Stimulated activated CD4-positive, alpha-beta T cell treated with anti-CD3 and anti-CD28 coated beads, Interleukin-4, amount 100 ng/mL, for 1 hour (primary cell): ENCODE data around the gene HOATZ.

ENCODE experiments used
- DNase-seq: peaks from one replicate; pipeline ENCODE4 v3.0.0-alpha.2; 2020

Gene HOATZ

DNA sequence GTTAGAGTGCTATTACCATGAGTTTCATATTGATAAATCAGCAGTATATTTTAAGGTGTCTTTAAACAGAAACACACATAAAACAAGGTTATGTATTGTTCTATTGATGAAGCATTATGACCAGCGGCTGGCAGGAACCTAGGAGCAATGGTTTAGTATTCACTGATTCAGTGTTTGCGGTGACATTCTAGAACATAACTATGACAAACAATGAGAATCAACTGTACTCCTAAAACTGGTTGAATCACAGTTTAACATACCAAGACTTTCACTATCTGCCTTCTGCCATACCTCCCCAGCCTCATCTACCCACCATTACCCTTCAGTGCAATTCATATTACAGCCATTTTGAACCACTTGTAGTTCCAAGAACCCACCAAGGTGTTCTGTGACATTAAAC, 8.8 kb downstream of the HOATZ start:
- no peak for DNase-seq

DNA sequence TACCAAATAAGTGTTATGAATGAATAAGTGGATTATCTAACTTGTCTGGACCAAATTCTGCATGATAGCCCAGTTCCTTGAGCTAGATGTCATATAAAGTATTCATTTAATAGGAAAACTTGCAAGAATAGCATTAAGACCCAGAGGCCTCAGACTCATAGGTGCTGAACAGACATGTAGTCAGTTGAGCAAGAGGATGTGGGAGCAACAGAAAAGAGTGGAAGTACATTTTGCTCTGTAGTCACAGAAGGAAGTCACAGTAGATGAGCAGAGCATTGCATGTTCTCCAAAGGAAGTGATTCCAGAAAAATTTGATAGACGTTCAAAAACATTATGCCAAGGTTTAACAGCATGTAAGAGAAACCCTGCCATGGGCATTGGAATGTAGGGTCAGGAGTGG, 9.5 kb downstream of the HOATZ start:
- no peak for DNase-seq

DNA sequence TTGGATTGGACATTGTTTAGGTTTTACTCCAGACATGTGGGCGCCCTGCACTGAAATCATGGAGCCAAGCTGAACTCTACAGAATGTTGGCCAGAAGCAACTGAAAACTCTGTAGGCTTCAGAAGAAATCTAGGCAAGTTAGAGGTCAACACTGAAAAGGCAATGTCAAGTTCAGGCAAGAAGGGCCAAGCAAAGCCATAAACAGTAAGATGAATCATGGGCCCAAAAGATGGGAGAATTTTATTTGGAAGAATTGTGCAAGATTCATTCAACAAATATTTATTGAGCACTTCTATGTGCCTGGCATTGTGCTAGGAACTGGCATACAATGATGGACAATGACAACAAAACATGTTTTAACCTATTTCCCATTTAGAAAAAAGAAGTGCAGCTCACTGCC, 10.9 kb downstream of the HOATZ start:
- DNase-seq = no peak

DNA sequence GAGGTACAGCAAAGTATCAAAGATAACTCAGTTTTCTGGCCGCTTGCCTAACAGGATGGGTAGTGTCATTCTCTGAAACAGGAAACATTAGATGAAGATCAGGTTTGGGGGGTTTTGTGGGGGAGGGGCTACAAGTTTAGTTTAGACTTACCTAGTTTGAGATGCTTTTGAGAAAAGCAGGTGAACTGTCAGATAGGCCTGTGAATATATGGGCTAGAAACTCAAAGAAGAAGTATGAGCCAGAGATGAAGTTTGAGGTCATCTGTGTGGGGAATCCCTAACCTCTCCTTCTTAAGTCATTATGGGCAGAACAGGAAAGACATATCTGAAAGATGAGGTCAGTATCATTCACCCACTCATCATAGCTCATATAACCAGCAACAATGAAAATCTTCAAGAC, 11.9 kb downstream of the HOATZ start:
- no peak for DNase-seq

DNA sequence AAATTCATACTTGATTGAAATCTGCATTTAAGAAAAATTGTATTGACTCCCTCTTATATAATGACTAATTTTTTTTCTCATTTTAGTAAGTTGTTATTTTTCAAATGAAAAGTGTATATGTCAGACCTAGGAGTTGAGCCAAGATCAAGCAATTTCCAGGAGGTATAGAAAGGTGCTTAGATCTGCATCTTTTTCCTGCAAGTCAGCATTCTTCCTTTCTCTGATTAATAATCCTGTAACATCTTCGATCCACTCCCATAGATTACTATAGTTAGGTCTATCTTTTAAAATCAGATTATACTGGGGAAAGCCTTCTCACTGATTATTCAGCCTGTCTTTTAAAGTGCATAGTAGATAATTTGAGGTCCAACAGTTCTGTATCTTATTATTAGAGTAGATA, 12.7 kb downstream of the HOATZ start:
- no peak for DNase-seq

DNA sequence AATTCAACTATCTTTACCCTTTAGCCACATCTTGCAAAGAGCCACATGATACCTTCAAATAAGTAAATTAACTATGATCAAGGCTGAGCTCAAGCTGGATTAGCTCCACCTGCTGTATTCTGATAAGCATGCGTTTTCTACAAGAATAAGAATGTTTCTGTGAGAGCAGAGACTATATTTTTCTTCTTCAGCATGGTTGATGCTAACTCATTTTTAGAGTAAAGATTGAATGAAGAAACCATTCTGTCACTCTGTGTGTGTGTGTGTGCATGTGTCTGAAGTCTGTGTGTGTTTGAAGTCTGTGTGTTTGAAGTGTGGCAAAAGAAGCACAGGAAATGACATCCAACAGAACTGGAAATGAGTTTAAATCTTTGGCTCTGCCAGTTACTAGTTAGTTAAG, 14.0 kb downstream of the HOATZ start:
- DNase-seq = no peak

DNA sequence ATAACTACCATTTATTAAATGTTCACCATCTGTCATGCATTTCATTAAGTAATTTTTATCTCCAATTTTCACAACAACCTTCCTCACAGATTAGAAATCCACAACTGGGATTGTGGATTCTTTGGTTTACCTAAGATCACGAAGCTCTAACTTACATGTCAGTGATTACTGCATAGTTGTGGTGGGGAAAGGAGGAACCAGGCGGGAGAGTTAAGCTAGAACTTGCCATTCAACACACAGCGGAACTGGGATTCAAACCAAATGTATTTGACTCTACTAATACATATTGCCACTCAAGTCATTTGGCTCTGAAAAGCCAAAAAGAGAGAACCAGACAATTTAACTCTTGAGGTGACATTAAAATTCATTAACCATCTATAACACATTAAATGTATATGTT, 15.5 kb downstream of the HOATZ start:
- DNase-seq = no peak

DNA sequence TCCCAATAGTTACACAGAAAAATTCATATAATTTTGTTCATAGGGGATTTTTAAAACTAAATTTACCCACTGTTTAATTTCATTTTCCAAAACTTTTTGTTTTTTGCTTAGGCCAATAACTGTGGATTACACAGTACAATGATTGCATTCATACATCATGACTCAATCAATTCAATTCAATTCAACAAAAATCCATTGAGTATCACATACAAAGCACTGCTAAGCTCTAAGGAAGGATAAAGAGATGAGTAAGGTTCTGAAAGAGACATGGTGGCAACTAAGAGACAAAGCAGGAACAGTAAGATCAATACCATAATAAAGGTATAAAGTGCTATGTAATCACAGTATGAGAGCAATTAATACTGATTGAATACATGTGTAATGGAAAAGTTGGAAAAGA, 16.6 kb downstream of the HOATZ start:
- no peak for DNase-seq

DNA sequence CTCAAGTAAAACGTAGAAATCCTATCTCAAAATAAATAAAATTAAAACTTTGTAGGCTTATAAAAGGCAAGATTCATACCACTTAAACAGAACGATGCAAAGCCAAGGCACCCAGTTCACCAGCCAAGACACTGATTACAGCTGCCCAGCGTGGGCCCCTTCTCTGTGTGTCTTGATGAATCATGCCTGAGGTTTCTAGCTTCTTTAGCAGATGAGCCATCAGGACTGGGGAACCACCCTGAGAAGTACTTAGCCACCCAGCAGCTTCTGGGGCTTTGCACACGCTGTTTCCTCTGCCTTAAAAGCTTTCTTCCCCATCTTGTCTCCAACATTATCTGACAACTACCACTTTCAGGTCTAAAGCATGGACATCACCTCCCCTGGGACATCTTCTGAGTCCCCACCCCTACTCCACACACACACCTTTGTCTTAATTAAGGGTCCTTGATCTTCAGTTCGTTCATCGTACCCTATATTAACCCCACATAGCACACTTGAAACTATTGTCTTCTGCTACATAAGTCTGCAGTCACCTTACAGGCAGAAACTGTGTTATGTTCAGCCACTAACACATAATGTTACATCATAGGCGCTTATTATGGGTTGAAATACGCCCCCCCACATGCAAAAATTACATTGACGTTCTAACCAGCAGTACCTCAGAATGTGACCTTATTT, 17.2 kb downstream of the HOATZ start:
- peak; percentile 59 for DNase-seq

DNA sequence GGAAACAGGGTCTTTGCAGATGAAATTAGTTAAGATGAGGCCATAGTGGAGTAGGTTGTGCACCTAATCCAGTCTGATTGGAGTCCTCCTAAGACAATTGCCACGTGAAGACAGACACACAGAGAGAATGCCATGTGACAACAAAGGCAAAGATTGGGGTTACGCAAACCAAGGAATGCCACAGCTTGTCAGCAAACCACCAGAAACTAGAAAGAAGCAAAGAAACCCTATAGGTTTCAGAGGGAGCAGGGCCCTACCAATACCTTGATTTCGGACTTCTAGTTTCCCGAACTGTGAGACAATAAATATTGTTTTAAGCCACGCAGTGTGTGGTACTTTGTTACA, 17.8 kb downstream of the HOATZ start:
- no peak for DNase-seq

DNA sequence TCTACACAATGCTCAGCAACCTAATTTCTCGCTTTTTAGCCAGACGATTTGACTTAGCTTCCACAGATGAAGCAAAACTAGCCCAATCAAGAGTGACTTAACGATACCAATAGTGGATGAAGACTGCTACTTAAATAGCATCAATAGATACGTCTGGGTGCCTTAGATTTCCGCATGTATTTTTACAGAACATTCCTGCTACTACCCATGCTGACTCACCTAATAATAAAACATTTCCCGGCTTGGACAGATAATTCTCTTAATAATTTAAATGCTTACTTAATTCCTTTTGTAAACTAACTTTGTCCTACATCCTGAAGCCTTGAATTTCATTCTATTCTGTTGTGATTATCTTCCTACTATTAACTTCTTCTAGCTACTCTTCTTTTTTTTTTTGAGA, 20.7 kb downstream of the HOATZ start:
- DNase-seq = no peak

DNA sequence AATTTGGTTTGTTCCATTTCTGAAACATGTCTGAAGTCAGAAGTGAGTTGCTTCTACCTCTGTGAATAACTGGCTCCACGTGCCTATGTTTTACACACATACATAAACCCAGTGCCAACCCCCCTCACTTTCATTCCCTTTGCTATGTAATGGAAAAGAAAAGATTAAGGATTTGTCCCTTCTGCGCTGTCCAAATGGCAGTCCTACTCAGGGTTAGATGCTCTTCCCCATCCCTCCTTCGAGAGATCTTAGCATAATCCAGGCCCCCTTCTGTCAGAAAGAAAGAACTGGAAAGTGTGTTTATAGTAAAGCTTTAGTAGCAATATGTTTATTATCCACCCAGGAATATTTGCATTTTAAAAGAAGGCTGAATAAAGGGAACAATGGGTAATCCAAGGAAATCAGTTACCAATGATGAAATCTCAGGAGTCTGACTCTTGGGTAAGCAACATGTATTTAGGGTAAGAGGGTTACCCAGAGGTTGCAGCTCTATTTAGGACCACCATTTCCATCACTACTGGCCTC, 22.8 kb downstream of the HOATZ start:
- DNase-seq = no peak

DNA sequence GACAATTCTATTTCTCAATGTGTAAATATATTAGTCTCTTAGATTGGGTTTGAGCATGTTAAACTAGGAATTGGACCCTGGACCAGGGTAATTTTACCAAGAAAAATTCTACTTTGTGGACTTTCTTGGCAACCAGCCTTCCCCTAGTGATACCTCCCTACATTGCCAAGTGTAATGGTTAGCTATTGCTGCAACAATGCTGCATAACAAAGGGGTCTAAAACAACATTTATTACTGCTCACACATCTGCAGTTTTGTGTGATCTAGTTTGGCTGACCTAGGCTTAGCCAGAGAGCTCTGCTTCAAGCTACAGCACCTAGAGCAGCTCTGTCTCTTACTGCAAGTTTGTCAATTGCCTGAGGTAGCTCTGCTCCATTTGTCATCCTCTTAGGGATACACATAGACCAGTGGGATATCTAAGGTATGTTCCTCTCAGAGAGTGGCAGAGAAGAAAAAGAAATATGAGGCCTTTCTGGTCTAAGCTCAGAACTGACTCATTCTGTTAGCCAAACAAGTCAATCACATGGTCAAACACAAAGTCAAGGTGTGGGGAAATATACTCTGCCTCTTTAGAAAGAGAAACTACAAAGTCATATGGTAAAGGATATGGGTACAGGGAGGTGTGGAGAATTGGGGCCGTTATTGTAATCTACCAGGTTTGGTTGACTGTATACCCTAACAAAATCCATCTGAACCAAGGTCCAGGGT, 24.0 kb downstream of the HOATZ start:
- DNase-seq = no peak

DNA sequence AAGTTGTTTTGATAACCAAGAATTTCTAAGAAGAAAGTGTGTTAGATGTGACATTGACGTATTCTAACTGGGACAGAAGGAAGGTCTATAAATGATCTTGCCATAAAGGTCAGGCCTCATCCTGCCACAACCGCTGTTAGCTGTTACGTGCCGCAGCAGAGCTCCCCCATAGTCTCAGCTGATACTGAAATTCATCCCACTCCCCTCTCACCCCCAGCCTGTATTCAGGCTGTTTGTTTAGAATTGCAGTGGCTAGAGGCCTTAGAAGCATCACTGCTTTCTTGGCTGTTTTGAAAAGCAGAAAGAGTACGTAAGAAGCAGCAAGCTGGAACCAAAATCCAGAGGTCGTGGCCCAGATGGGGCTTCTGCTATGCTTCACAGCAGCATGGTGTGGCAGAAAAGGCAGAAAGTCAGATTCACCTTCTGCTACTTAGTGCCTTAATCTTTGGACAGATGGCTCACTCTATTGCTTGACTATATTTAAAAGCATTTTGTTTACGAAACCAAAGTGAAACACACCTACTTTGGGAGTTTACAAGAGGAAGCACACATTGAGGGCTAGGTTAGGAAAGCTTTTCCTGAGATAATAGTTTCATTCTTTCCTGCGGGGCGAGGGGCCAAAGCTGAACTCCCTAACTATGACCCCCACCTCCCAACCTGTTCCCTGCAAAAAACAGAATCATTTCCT, 25.0 kb downstream of the HOATZ start:
- no peak for DNase-seq

DNA sequence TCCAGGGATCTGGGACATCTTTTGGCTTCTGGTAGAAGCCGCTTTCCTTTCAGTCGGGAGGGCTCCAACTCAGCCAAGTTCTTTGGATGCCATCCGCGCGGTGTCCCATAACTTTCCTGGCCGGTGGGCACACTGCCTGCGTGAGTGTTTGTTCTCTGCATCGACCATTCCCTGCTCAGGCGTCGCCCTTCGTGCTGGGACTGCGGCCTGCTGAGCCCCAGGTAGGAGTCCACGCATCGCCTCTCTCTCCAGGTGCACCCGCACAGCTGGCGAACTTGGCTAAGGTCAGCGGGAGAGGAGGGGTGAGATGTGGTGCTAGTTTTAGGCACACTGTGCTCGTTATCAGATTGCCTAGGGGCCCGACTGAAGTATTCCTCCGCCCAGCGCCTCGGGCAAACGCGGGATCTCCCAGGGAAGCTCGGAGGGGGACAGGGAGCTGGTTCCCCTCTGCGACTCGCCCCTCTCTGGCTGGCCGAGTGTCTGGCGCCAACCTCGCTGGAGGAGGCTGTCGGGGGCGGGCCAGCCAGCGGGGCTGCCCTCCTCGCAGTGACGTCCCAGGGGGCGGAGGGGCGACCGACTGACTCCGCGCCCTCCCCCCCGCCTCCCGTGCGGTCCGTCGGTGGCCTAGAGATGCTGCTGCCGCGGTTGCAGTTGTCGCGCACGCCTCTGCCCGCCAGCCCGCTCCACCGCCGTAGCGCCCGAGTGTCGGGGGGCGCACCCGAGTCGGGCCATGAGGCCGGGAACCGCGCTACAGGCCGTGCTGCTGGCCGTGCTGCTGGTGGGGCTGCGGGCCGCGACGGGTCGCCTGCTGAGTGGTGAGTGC, 25.7 kb downstream of the HOATZ start, which contains the start of gene LAYN:
Gene LAYN, plus strand, starts transcription at position 607 of the 823 bp plus-strand sequence. Its CDS starts 124 bp downstream, at position 731.
- peak; percentile 36 for DNase-seq

DNA sequence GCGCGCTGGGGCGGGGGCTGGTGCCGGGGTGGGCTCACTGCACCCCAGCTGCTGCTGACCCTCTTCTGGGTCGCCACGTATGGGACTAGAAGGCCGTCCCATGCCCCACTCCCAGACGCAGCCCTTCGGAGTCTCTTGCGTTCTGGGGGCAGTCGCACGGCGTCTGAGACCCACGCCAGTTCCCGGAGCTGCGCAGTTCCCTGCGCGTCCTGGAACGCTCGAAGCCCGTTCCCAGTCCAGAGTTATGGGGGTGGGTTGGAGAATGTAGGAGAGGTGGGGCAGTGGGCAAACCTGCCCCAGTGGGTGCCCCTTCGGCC, 26.3 kb downstream of the HOATZ start:
- DNase-seq = no peak

DNA sequence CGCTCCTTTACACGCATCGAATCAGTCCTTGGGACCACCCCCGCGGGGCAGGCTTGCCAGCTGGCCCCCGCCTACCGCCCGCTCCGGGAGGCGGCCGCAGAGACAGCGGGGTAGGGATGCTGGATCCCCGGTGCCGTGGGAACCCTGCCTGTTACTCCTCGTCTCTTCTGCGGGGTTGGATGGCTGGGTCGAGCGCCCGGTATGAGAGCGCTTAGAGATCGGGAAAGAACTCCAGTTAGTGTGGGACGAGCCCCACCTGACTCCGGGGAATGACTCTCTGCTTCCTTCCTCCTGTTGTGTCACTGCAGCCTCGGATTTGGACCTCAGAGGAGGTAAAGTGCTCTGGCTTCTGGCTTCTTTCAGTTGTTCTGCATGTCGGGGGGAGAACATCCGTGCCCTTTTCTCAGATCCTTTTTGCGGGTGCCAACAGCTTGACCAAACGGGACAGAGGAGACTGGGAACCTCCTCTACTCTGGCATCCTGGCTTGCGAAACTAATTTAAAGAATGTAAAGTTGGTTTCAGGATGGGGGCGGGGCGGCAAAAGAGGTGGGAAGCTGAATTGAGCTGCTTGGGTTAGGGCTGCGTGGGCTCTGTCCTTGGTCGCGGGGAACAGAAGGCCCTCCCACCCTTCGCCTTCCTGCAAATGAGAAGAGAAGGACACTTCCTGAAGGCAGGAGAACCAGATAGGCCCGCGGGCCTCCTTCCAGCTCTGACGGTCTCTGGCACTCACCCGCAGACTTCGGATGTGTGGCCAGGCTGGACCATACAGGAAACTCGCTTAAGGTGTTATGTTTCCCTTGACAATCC, 26.9 kb downstream of the HOATZ start:
- DNase-seq = peak; percentile 3

DNA sequence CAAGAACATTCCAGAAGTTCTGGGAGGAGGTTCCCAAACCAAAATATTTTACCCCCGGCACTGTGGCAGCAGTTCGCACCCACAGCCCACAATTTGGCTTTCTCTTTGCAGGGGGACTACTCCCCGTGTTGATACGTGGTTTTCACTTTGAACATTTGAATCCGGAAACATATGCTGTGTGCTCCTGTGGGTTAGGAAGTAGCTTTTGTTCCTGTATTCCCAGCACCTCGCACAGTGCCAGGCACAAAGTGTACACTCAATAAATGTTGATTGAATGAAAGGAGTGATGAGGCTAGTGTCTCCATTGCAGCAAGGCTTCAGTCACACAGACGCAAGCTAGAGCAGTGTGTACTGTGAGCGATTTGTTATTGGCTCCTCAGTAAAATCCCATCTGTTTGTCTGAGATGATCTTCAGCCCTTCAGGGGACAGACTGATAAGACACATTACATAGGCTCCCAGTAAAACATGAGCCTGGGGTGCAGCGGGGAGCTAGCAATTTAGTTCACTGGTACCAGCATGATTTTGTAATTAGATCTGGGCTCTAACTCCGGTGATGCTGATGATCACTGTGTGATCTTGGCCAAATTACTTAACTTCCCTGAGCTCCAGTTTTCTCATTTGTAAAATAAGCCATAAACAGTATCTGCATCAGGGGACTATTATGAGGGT, 28.2 kb downstream of the HOATZ start:
- no peak for DNase-seq

DNA sequence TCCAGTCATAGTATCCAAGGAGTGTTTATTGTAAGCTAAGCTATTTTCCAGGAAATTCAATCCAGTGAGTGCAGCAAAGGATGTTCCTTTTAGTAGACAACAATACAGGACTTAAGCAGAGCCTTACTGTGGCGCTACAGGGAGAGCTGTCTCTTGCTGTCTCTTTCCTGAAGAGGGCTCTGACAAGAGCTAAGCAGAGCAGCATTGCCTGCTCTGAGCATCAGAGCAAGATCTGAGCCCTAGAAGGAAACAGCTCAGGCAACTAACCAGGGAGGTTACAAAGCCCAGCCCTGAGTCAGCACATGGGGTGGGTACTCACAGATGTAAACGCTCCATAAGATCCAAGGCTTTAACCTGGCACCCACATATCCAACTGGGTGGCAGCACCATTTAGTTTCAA, 33.9 kb downstream of the HOATZ start:
- no peak for DNase-seq

DNA sequence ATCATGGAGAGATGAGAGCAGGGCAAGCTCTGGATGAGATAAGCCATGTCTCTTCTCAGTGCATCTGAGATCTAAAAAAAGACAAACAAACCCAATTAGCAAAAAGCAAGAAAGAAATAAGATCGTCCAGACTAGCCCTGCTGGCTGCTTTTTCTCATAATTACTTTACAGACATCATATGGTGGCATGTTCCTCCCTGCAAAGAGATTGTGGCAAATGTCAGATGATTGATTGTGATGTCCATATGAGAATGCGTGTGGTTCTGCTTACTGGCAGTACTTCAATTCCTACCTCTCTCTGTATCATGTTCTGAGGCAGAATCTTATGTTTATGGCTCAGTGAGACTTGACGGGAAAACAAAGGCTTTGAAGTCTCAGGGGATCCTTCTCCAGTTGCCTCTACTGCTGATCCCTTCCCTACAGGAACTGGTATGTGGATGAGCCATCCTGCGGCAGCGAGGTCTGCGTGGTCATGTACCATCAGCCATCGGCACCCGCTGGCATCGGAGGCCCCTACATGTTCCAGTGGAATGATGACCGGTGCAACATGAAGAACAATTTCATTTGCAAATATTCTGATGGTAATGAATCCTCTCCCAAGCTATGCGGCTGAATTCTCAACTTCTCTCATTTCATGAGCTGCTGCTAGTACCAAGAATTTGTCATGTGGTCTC, 34.8 kb downstream of the HOATZ start:
- no peak for DNase-seq

DNA sequence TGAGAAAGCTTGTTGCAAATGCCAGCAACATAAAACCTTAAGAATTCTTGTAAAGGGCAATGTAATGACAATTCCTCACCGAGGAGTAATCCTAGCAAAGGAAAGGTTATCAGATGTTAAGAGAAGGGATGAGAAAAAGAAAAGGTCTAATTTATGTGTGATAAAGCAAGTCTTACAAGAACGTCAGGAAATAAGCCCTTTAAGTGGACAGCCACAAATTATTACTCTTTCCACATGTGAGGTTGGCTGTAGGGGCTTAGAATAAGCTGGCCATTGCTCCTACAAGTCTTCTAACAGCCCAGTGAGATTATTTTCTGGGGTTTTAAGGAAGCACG, 35.3 kb downstream of the HOATZ start:
- no peak for DNase-seq
